Suprapubic skin (tissue), 3 donors: Measurements from ENCODE around the gene STMP1.
"Not testable (repeated sequence)": the region's sequence is repeated elsewhere in the genome, so short reads cannot be mapped to it uniquely, and the experiment has no call there.

Experiments used
- POLR2AphosphoS5 ChIP-seq, 3 donors: sonication (generic); formaldehyde crosslinking; IDR thresholded peaks; one replicate each; pipeline ENCODE4 v1.6.1; 2017; ENCODE audit warnings: antibody characterized with exemption in 3 of 3
- TF ChIP-seq, protein P1 (sequence below), 2 donors: fragments of 200-600 bp in 1 of 2; fragments of 450-650 bp in 1 of 2; sonication (generic) in 1 of 2; IDR thresholded peaks; one replicate each; pipeline ENCODE4 v1.5.1; 2016 to 2019; ENCODE audit warnings: antibody characterized with exemption in 2 of 2, mild to moderate bottlenecking in 1 of 2, moderate library complexity in 1 of 2

DNA sequence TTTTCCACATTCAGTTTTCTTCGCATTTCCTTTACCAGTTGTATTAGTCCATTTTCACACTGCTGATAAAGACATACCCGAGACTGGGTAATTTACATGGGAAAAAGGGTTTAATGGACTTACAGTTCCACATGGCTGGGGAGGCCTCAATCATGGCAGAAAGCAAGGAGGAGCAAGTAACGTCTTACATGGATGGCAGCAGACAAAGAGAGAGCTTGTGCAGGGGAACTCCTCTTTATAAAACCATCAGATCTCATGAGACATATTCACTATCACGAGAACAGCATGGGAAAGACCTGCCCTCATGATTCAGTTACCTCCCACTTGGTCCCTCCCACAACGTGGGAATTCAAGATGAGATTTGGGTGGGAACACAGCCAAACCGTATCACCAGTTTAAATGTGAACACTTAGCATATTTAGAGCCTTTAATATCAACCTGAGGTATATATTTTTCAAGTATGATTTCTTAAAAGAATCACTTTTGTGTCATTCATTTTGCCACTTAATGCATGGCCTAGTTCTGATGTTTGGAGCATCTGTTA, 6.6 kb downstream of the STMP1 start:
- TF ChIP-seq POLR2AphosphoS5 (IDR thresholded peaks at IDR 0.05), result not testable (repeated sequence)
- TF ChIP-seq, protein P1, sequence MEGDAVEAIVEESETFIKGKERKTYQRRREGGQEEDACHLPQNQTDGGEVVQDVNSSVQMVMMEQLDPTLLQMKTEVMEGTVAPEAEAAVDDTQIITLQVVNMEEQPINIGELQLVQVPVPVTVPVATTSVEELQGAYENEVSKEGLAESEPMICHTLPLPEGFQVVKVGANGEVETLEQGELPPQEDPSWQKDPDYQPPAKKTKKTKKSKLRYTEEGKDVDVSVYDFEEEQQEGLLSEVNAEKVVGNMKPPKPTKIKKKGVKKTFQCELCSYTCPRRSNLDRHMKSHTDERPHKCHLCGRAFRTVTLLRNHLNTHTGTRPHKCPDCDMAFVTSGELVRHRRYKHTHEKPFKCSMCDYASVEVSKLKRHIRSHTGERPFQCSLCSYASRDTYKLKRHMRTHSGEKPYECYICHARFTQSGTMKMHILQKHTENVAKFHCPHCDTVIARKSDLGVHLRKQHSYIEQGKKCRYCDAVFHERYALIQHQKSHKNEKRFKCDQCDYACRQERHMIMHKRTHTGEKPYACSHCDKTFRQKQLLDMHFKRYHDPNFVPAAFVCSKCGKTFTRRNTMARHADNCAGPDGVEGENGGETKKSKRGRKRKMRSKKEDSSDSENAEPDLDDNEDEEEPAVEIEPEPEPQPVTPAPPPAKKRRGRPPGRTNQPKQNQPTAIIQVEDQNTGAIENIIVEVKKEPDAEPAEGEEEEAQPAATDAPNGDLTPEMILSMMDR (IDR thresholded peaks at IDR 0.05), result not testable (repeated sequence)
